HepG2 (cell line): ENCODE measurements around the gene SHANK2. TPM values are rescaled to one million over a fixed set of nuclear protein-coding genes. Genes with fewer than 3 reads are reported as not detected.

Experiments
- ATAC-seq: fragments of 200-7000 bp; cut with Tn5 transposase; 3 replicates; pipeline ENCODE4 v1.9.1; 2020; ENCODE audit warnings: mild to moderate bottlenecking, moderate library complexity
- BruUV-seq: library from RNA; stranded (reverse); fragments of 400-500 nt; replicated peaks from 2 replicates; lab custom pipeline; 2021; lab: Mats Ljungman, UMichigan
- CTCF ChIA-PET: fragments of 300-600 bp; formaldehyde crosslinking; extraction: SDS; loops from one replicate; lab custom pipeline; 2021; ENCODE audit warnings: low total read pairs, inconsistent platforms, low intra/inter-chr PET ratio; lab: Yijun Ruan, JAX
- POLR2A ChIA-PET: fragments of 350-600 bp; sonication (Branson Sonifier 250); formaldehyde crosslinking; loops from one replicate; lab custom pipeline; 2020; ENCODE audit warnings: antibody characterized with exemption, inconsistent platforms; lab: Yijun Ruan, JAX
- DNase-seq: peaks from one replicate; pipeline ENCODE4 v3.0.0-alpha.2; 2015; ENCODE audit warnings: low spot score
- FAIRE-seq: peaks from 3 replicates; lab custom pipeline; 2011; peaks lifted over from hg19 to GRCh38; lab: Jason Lieb, UNC
- H2AFZ ChIP-seq: one replicate; pipeline ENCODE4 v1.6.1; 2011; ENCODE audit warnings: low read length, inconsistent platforms
- H3K27ac ChIP-seq: fragments of 300-600 bp; 3 replicates; pipeline ENCODE4 v1.8.0; 2011; ENCODE audit warnings: mixed run types, mild to moderate bottlenecking, mixed read lengths, low read length, inconsistent platforms; ENCODE audit not compliant: insufficient read depth; ENCODE audit errors: extremely low read length
- H3K27me3 ChIP-seq, 2 experiments: fragments of 200-600 bp in 1 of 2; 2 replicates in 1 of 2; 3 replicates in 1 of 2; pipeline versions ENCODE4 v1.6.0 to v1.8.0; 2011; ENCODE audit warnings: low read length in 2 of 2, mild to moderate bottlenecking in 2 of 2, moderate library complexity in 2 of 2, inconsistent platforms in 1 of 2; ENCODE audit not compliant: insufficient read depth in 2 of 2, control insufficient read depth in 1 of 2
- H3K36me3 ChIP-seq, 2 experiments: fragments of 200-600 bp in 1 of 2; replicated peaks in 1 of 2; 2 replicates in 1 of 2; 3 replicates in 1 of 2; pipeline versions ENCODE4 v1.5.1 to v1.8.0; 2011; ENCODE audit warnings: low read length in 2 of 2, inconsistent platforms in 1 of 2; ENCODE audit not compliant: insufficient read depth in 2 of 2, control insufficient read depth in 1 of 2
- H3K4me1 ChIP-seq: 2 replicates; pipeline ENCODE4 v1.5.1; 2012; ENCODE audit warnings: low read length, inconsistent platforms; ENCODE audit not compliant: insufficient read depth
- H3K4me2 ChIP-seq: 2 replicates; pipeline ENCODE4 v1.6.0; 2011; ENCODE audit warnings: low read depth, low read length, inconsistent platforms
- H3K4me3 ChIP-seq, 3 experiments: fragments of 200-600 bp in 1 of 3; sonication (generic), shearing (Covaris generic) in 1 of 3; replicated peaks in 1 of 3; 2 replicates each; pipeline ENCODE4 v1.5.1; 2011 to 2016; ENCODE audit warnings: low read length in 3 of 3, inconsistent platforms in 2 of 3, low read depth in 2 of 3, mild to moderate bottlenecking in 2 of 3, control low read depth in 1 of 3, mixed read lengths in 1 of 3; ENCODE audit not compliant: insufficient read depth in 1 of 3
- H3K79me2 ChIP-seq: one replicate; pipeline ENCODE4 v1.6.1; 2011; ENCODE audit warnings: low read length, inconsistent platforms; ENCODE audit not compliant: insufficient read depth
- H3K9ac ChIP-seq: 2 replicates; pipeline ENCODE4 v1.6.0; 2011; ENCODE audit warnings: mild to moderate bottlenecking, low read depth, low read length, inconsistent platforms; ENCODE audit not compliant: insufficient read depth
- H3K9me3 ChIP-seq: 2 replicates; pipeline ENCODE4 v1.5.1; 2012; ENCODE audit warnings: mild to moderate bottlenecking, low read length
- H4K20me1 ChIP-seq: 2 replicates; pipeline ENCODE4 v1.6.0; 2011; ENCODE audit warnings: inconsistent platforms, mild to moderate bottlenecking, low read length, moderate library complexity; ENCODE audit not compliant: insufficient read depth
- ELF1 ChIP-seq: sonication (generic); formaldehyde crosslinking; IDR thresholded peaks from 2 replicates; pipeline ENCODE4 v1.4.0; 2020; ENCODE audit warnings: missing genetic modification reagents
- GPBP1L1 ChIP-seq: sonication (generic); formaldehyde crosslinking; IDR thresholded peaks from 2 replicates; pipeline ENCODE4 v1.5.0; 2020; ENCODE audit warnings: mild to moderate bottlenecking, missing genetic modification reagents
- NFE2L2 ChIP-seq: fragments of 150-350 bp; IDR thresholded peaks from 2 replicates; pipeline ENCODE4 v1.6.1; 2014; ENCODE audit warnings: low read length
- NFKB2 ChIP-seq: sonication (generic); formaldehyde crosslinking; IDR thresholded peaks from 2 replicates; pipeline ENCODE4 v1.4.0; 2020; ENCODE audit warnings: missing genetic modification reagents, borderline replicate concordance
- NR2F6 ChIP-seq, 2 experiments: IDR thresholded peaks; 2 replicates each; pipeline ENCODE4 v1.6.1; 2016; ENCODE audit warnings: antibody characterized with exemption in 1 of 2, mild to moderate bottlenecking in 1 of 2
- SALL1 ChIP-seq: sonication (generic); formaldehyde crosslinking; IDR thresholded peaks from 2 replicates; pipeline ENCODE4 v1.8.0; 2022; ENCODE audit warnings: mild to moderate bottlenecking, missing genetic modification reagents
- TEAD3 ChIP-seq: optimal IDR thresholded peaks from 2 replicates; pipeline ENCODE3; 2016; ENCODE audit warnings: borderline replicate concordance
- ZFY ChIP-seq: sonication (generic); formaldehyde crosslinking; IDR thresholded peaks from 2 replicates; pipeline ENCODE4 v1.4.0; 2020; ENCODE audit warnings: missing genetic modification reagents
- ZMAT5 ChIP-seq: sonication (generic); formaldehyde crosslinking; IDR thresholded peaks from 2 replicates; pipeline ENCODE4 v1.5.0; 2020; ENCODE audit warnings: mild to moderate bottlenecking, low read depth, missing genetic modification reagents, borderline replicate concordance
- ZNF446 ChIP-seq: sonication (generic); formaldehyde crosslinking; IDR thresholded peaks from 2 replicates; pipeline ENCODE4 v1.5.0; 2020; ENCODE audit warnings: mild to moderate bottlenecking, missing genetic modification reagents
- ZNF766 ChIP-seq: sonication (generic); formaldehyde crosslinking; IDR thresholded peaks from 2 replicates; pipeline ENCODE4 v1.5.0; 2020; ENCODE audit warnings: missing genetic modification reagents, borderline replicate concordance
- ZNF770 ChIP-seq: sonication (generic); formaldehyde crosslinking; IDR thresholded peaks from 2 replicates; pipeline ENCODE4 v1.5.0; 2020; ENCODE audit warnings: mild to moderate bottlenecking, missing genetic modification reagents
- WGBS: methylation state at CpG from one replicate; pipeline ENCODE4 v1.1.6; 2017; ENCODE audit warnings: low lambda C conversion rate; 5-methylcytosine and 5-hydroxymethylcytosine counted together
- in situ Hi-C: cut with HindIII; loops from 2 replicates; pipeline ENCODE4 v1.10.0; 2017; ENCODE audit warnings: low pct_unique_long_range_greater_than_20kb; ENCODE audit not compliant: extremely low pct_ligation_motif_present
- intact Hi-C: fragments of 100-400 bp; cut with micrococcal nuclease; formaldehyde crosslinking; loops from one replicate; pipeline ENCODE4 v1.10.0; 2022; ENCODE audit not compliant: unreplicated experiment
- polyA plus RNA-seq, 8 experiments: library from polyadenylated mRNA; depleted of rRNA in 3 of 8; stranded (reverse) in 7 of 8; unstranded in 1 of 8; fragments of >200 nt; fragmentation: Illumina TruSeq in 4 of 8; extraction: Trizol in 4 of 8; gene quantifications; 2 replicates each; pipeline versions ENCODE4 v1.2.1 to v1.2.3, GENCODE V29; 2011 to 2016; ENCODE audit warnings: low read depth in 4 of 8, missing spikeins in 1 of 8, mixed read lengths in 1 of 8; ENCODE audit not compliant: insufficient read depth in 1 of 8
- total RNA-seq, 5 experiments: library from RNA; depleted of rRNA; stranded (reverse); fragments of >200 nt; fragmentation: Illumina TruSeq; extraction: Trizol; gene quantifications; 2 replicates each; pipeline ENCODE4 v1.2.3, GENCODE V29; 2016; ENCODE audit warnings: low read depth in 1 of 5

The SHANK2 gene
- total and polyA plus RNA-seq, 2 of the 13 experiments (the other 11 are each of a cell fraction or from before 2014, with no cell fraction given) = 10.2 to 13.0 TPM

- Histone ChIP-seq H3K36me3 (peaks cover 26 to 65% of the 10 kb centered on the region in 2 experiments), H3K4me2 (no peak overlapping the region)
- no TSS peak for BruUV-seq
- CTCF ChIA-PET = no interaction called here
- 95% methylated on average over 10 of the region's 22 CpGs for WGBS
- TF ChIP-seq ZNF446 (CRISPR knock-in tag) = no peak
- TF ChIP-seq, all 625 proteins: peak for 0
- Histone ChIP-seq H3K27ac (no peak overlapping the region), H4K20me1 (peaks cover 27% of the 10 kb centered on the region), H3K9ac (no peak overlapping the region), H2AFZ (no peak overlapping the region), H3K4me3 (no peak overlapping the region), H3K9me3 (0 out of 2 replicates have a peak, but pooled peaks cover 4% of the 10 kb centered on the region), H3K27me3 (no peaks in the 10 kb centered on the region), H3K4me1 (peaks cover under 1% of the 10 kb centered on the region; the same call in 1 of the 2 replicates), H3K79me2 (peaks cover 55% of the 10 kb centered on the region)
- in situ Hi-C loops = no loop called here
- DNase-seq (no peak), FAIRE-seq (no peak), ATAC-seq (no peak)
- intact Hi-C loops = no loop called here
- POLR2A ChIA-PET = no interaction called here
These were observed 29.9 kb downstream of the SHANK2 start for GRCh38 chr11:71222318-71223080.

- no peaks in the 10 kb centered on the region for H3K27me3 ChIP-seq
- peaks cover 27% of the 10 kb centered on the region for H4K20me1 ChIP-seq
- H3K27ac ChIP-seq = no peak overlapping the region
- no peak overlapping the region for H3K4me3 ChIP-seq
- peaks cover 51% of the 10 kb centered on the region for H3K79me2 ChIP-seq
- in situ Hi-C loops (no loop called here), intact Hi-C loops (no loop called here)
- FAIRE-seq (no peak), DNase-seq (no peak), ATAC-seq (no peak)
- no peak overlapping the region for H3K4me2 ChIP-seq
- peaks cover 26 to 69% of the 10 kb centered on the region in 2 experiments for H3K36me3 ChIP-seq
- no peak overlapping the region for H3K9ac ChIP-seq
- H3K4me1 ChIP-seq = no peaks in the 10 kb centered on the region
- H2AFZ ChIP-seq = no peak overlapping the region
- ChIA-PET POLR2A (no interaction called here), CTCF (no interaction called here)
- no TSS peak for BruUV-seq
- 90% methylated on average over 5 of the region's 10 CpGs for WGBS
- no peaks in the 10 kb centered on the region for H3K9me3 ChIP-seq
- TF ChIP-seq ZFY (no peak), ZNF770 (CRISPR knock-in tag) (no peak), ZMAT5 (no peak), ZNF766 (CRISPR knock-in tag) (no peak), TEAD3 (CRISPR knock-in tag) (no peak), SALL1 (no peak), ELF1 (CRISPR knock-in tag) (no peak), GPBP1L1 (CRISPR knock-in tag) (no peak), NFKB2 (CRISPR knock-in tag) (no peak), NFE2L2 (no peak), NR2F6 (IDR thresholded peaks at IDR 0.05) (no peak), NR2F6 (CRISPR knock-in tag; IDR thresholded peaks at IDR 0.05) (no peak)
These were observed 30.6 kb downstream of the SHANK2 start for GRCh38 chr11:71221821-71222220.
